ENCODE measurements around the gene ALDH1A2. TPM values are rescaled to one million over a fixed set of nuclear protein-coding genes. Genes with fewer than 3 reads are reported as not detected.

The ALDH1A2 gene
- total RNA-seq, 1 donor from 2014 or later, result 8.4 TPM

Other genes starting within 250 kb of the ALDH1A2 start
- 1.9 TPM for gene AQP9, start 72.7 kb upstream of the ALDH1A2 start, total RNA-seq (ENCODE audit: insufficient read depth, low replicate concordance)

Measured in umbilical cord (tissue), 1 donor.